GM12878 (cell line): ENCODE data around the gene SETDB1.

Source experiments
- BRCA1 ChIP-seq: IDR thresholded peaks from 2 replicates; pipeline ENCODE4 v1.6.1; 2011; ENCODE audit warnings: low read depth, low read length, improper control_type of control experiment
- EZH2 ChIP-seq: IDR thresholded peaks from 2 replicates; pipeline ENCODE4 v1.6.1; 2012; ENCODE audit warnings: low read depth, mild to moderate bottlenecking, control low read depth, inconsistent platforms, low read length, borderline replicate concordance; ENCODE audit not compliant: control insufficient read depth
- NBN ChIP-seq: fragments of 450-650 bp; IDR thresholded peaks from 2 replicates; pipeline ENCODE4 v1.6.1; 2016
- STAT1 ChIP-seq: fragments of 450-650 bp; conservative IDR thresholded peaks from 2 replicates; pipeline ENCODE4 v1.6.1; 2014; ENCODE audit warnings: antibody characterized with exemption, mild to moderate bottlenecking
- TF ChIP-seq, protein P1 (sequence below): IDR thresholded peaks from 2 replicates; pipeline ENCODE4 v1.6.1; 2012; ENCODE audit warnings: low read depth, low read length, improper control_type of control experiment
- TF ChIP-seq, protein P2 (sequence below), 3 experiments: IDR thresholded peaks in 2 of 3; conservative IDR thresholded peaks in 1 of 3; 2 replicates each; pipeline ENCODE4 v1.5.1; 2011; ENCODE audit warnings: low read depth in 3 of 3, low read length in 3 of 3, mild to moderate bottlenecking in 3 of 3, control low read depth in 2 of 3, moderate library complexity in 2 of 3, inconsistent platforms in 1 of 3, mixed read lengths in 1 of 3; ENCODE audit not compliant: control insufficient read depth in 2 of 3, insufficient read depth in 1 of 3; ENCODE audit errors: extremely low read depth in 1 of 3
- TF ChIP-seq, protein P3 (sequence below): IDR thresholded peaks from 2 replicates; pipeline ENCODE4 v1.6.1; 2012; ENCODE audit warnings: low read depth, low read length, improper control_type of control experiment
- TF ChIP-seq, protein P4 (sequence below): IDR thresholded peaks from 2 replicates; pipeline ENCODE4 v1.6.1; 2012; ENCODE audit warnings: low read depth, low read length, improper control_type of control experiment

DNA sequence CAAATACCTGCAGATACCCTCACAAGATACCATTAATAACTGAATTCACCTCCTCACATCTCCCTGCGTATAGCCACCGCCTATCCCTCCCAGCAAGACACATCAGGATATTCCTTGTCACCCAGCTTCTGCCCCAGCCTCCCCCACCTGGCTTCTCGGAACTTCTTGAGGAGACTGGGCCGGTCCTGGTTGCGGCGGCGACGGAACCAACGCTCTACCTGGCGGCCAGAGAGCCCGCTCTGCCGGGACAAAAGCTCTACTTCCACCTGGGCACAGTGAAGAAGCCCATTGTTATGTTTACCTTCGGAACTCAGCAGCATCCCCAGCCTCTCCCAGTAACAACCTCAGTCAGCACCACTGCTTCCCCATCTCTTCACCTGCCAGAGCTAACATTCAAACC lies 41.8 kb downstream of the SETDB1 start:
- TF ChIP-seq, protein P1, sequence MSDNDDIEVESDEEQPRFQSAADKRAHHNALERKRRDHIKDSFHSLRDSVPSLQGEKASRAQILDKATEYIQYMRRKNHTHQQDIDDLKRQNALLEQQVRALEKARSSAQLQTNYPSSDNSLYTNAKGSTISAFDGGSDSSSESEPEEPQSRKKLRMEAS: no peak
- TF ChIP-seq BRCA1: no peak
- TF ChIP-seq EZH2: no peak
- no peak for TF ChIP-seq NBN
- TF ChIP-seq, protein P2, sequence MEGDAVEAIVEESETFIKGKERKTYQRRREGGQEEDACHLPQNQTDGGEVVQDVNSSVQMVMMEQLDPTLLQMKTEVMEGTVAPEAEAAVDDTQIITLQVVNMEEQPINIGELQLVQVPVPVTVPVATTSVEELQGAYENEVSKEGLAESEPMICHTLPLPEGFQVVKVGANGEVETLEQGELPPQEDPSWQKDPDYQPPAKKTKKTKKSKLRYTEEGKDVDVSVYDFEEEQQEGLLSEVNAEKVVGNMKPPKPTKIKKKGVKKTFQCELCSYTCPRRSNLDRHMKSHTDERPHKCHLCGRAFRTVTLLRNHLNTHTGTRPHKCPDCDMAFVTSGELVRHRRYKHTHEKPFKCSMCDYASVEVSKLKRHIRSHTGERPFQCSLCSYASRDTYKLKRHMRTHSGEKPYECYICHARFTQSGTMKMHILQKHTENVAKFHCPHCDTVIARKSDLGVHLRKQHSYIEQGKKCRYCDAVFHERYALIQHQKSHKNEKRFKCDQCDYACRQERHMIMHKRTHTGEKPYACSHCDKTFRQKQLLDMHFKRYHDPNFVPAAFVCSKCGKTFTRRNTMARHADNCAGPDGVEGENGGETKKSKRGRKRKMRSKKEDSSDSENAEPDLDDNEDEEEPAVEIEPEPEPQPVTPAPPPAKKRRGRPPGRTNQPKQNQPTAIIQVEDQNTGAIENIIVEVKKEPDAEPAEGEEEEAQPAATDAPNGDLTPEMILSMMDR (IDR thresholded peaks at IDR 0.05 in 2 of 3, conservative IDR thresholded peaks at IDR 0.05 in 1 of 3; ENCODE audit: control insufficient read depth in 2 of 3, extremely low read depth in 1 of 3, insufficient read depth in 1 of 3, low read depth in 3 of 3, low read length in 3 of 3): no peak
- no peak for TF ChIP-seq STAT1
- TF ChIP-seq, protein P3, sequence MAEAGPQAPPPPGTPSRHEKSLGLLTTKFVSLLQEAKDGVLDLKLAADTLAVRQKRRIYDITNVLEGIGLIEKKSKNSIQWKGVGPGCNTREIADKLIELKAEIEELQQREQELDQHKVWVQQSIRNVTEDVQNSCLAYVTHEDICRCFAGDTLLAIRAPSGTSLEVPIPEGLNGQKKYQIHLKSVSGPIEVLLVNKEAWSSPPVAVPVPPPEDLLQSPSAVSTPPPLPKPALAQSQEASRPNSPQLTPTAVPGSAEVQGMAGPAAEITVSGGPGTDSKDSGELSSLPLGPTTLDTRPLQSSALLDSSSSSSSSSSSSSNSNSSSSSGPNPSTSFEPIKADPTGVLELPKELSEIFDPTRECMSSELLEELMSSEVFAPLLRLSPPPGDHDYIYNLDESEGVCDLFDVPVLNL: no peak
- TF ChIP-seq, protein P4, sequence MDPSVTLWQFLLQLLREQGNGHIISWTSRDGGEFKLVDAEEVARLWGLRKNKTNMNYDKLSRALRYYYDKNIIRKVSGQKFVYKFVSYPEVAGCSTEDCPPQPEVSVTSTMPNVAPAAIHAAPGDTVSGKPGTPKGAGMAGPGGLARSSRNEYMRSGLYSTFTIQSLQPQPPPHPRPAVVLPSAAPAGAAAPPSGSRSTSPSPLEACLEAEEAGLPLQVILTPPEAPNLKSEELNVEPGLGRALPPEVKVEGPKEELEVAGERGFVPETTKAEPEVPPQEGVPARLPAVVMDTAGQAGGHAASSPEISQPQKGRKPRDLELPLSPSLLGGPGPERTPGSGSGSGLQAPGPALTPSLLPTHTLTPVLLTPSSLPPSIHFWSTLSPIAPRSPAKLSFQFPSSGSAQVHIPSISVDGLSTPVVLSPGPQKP: no peak
